Neuronal stem cell (in vitro differentiated cells): Measurements from ENCODE around the gene COL6A2.

Experiments
- DNase-seq: peaks from one replicate; pipeline ENCODE4 v3.0.0-alpha.2; 2013; ENCODE audit warnings: low spot score
- H2AFZ ChIP-seq: one replicate; pipeline ENCODE4 v1.6.1; 2013; ENCODE audit warnings: mild to moderate bottlenecking, low read length, inconsistent platforms
- H2AK5ac ChIP-seq: 2 replicates; pipeline ENCODE4 v1.6.1; 2013; ENCODE audit warnings: low read depth, mild to moderate bottlenecking, inconsistent platforms, low read length, moderate library complexity, mixed read lengths
- H2BK120ac ChIP-seq: 2 replicates; pipeline ENCODE4 v1.6.1; 2013; ENCODE audit warnings: low read depth, mild to moderate bottlenecking, inconsistent platforms, low read length, moderate library complexity, mixed read lengths
- H2BK12ac ChIP-seq: one replicate; pipeline ENCODE4 v1.6.1; 2013; ENCODE audit warnings: low read length, inconsistent platforms
- H2BK15ac ChIP-seq: 2 replicates; pipeline ENCODE4 v1.6.1; 2013; ENCODE audit warnings: mild to moderate bottlenecking, low read length, inconsistent platforms, mixed read lengths
- H2BK5ac ChIP-seq: one replicate; pipeline ENCODE4 v1.6.1; 2013; ENCODE audit warnings: inconsistent platforms, mild to moderate bottlenecking, low read length, moderate library complexity
- H3K14ac ChIP-seq: one replicate; pipeline ENCODE4 v1.6.1; 2013; ENCODE audit warnings: low read length, inconsistent platforms
- H3K18ac ChIP-seq: 2 replicates; pipeline ENCODE4 v1.6.1; 2013; ENCODE audit warnings: low read length, inconsistent platforms
- H3K23ac ChIP-seq: 2 replicates; pipeline ENCODE4 v1.6.1; 2013; ENCODE audit warnings: low read depth, mild to moderate bottlenecking, mixed read lengths, low read length, inconsistent platforms; ENCODE audit not compliant: poor library complexity
- H3K27ac ChIP-seq: replicated peaks from 3 replicates; pipeline ENCODE4 v1.5.1; 2013; ENCODE audit warnings: low read length, inconsistent platforms
- H3K27me3 ChIP-seq, 3 experiments: 2 replicates each; pipeline ENCODE4 v1.6.1; 2013; ENCODE audit warnings: low read length in 3 of 3, mild to moderate bottlenecking in 2 of 3, inconsistent platforms in 1 of 3, low read depth in 1 of 3, mixed read lengths in 1 of 3, moderate library complexity in 1 of 3; ENCODE audit not compliant: control insufficient read depth in 3 of 3, insufficient read depth in 3 of 3
- H3K36me3 ChIP-seq, 2 donors: replicated peaks in 1 of 2; 2 replicates each; pipeline ENCODE4 v1.6.1; 2013; ENCODE audit warnings: low read length in 2 of 2; ENCODE audit not compliant: control insufficient read depth in 2 of 2, insufficient read depth in 2 of 2
- H3K4ac ChIP-seq: 2 replicates; pipeline ENCODE4 v1.6.1; 2013; ENCODE audit warnings: inconsistent platforms, mild to moderate bottlenecking, low read length, moderate library complexity
- H3K4me1 ChIP-seq, 2 donors: 1 replicate in 1 of 2; 2 replicates in 1 of 2; pipeline ENCODE4 v1.6.1; 2013; ENCODE audit warnings: low read length in 2 of 2, low read depth in 1 of 2; ENCODE audit not compliant: control insufficient read depth in 2 of 2, insufficient read depth in 1 of 2
- H3K4me2 ChIP-seq: one replicate; pipeline ENCODE4 v1.6.1; 2013; ENCODE audit warnings: mild to moderate bottlenecking, low read length, inconsistent platforms; ENCODE audit not compliant: insufficient read depth, poor library complexity, severe bottlenecking
- H3K4me3 ChIP-seq, 2 donors: 2 replicates each; pipeline ENCODE4 v1.5.1; 2013; ENCODE audit warnings: low read length in 2 of 2, mild to moderate bottlenecking in 2 of 2, inconsistent platforms in 1 of 2, moderate library complexity in 1 of 2
- H3K79me1 ChIP-seq: one replicate; pipeline ENCODE4 v1.6.1; 2013; ENCODE audit warnings: low read depth, mild to moderate bottlenecking, inconsistent platforms, low read length, moderate library complexity
- H3K9ac ChIP-seq: one replicate; pipeline ENCODE4 v1.6.1; 2013; ENCODE audit warnings: mild to moderate bottlenecking, low read depth, low read length, inconsistent platforms; ENCODE audit not compliant: poor library complexity
- H3K9me3 ChIP-seq, 2 donors: replicated peaks in 1 of 2; 2 replicates each; pipeline versions ENCODE3 to v1.6.1; 2013; ENCODE audit warnings: low read length in 2 of 2, mild to moderate bottlenecking in 2 of 2, inconsistent platforms in 1 of 2, low read depth in 1 of 2, mixed read lengths in 1 of 2, moderate library complexity in 1 of 2; ENCODE audit not compliant: control insufficient read depth in 2 of 2, insufficient read depth in 1 of 2
- H4K8ac ChIP-seq: one replicate; pipeline ENCODE4 v1.6.1; 2013; ENCODE audit warnings: low read depth, mild to moderate bottlenecking, inconsistent platforms, low read length, moderate library complexity
- H4K91ac ChIP-seq: one replicate; pipeline ENCODE4 v1.6.1; 2013; ENCODE audit warnings: low read length, low read depth, mild to moderate bottlenecking, inconsistent platforms; ENCODE audit not compliant: poor library complexity
- WGBS, 2 donors: extraction: QIAGEN DNeasy Blood & Tissue Kit; methylation state at CpG; one replicate each; pipeline ENCODE4 v1.1.7; 2013; ENCODE audit warnings: missing lambda C conversion rate in 2 of 2, mixed read lengths in 1 of 2; ENCODE audit not compliant: insufficient read length in 2 of 2, insufficient replicate concordance in 1 of 2; ENCODE audit errors: extremely low coverage in 2 of 2; 5-methylcytosine and 5-hydroxymethylcytosine counted together

The COL6A2 gene

DNA sequence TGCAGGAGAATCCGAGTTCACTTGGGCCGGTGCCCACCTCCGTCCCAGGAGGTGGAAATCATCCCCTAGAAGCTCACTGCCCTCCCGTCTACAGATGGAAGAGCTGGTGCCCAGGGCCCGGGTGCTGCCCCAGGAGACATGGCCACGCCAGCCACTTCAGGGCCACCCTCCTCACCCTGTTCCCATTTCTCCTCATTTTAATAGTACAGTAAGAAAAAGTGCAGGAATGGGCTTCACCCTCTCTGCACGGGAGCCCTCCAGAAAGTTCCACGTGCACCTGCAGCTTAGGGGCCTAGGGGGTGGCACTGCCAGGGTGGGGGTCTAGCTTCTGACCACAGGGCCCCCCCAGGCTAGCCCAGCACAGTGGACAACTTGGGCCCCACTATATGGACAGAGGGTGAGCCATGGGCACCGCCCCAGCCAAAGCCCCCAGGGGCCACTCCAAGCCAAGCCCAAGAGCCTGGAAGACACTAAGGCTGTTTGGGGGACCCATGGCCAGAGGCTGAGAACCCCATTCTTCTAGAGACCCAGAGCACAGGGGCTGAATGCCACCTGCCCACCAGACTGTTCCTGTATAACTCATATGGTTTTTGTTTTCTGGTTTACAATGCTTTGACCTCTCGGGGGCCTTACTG is 60.9 kb downstream of the COL6A2 start:
- no peaks in the 10 kb centered on the region for H3K27me3 ChIP-seq
- H3K14ac ChIP-seq, result no peak overlapping the region
- H3K4ac ChIP-seq, result no peak overlapping the region
- no peak overlapping the region for H3K23ac ChIP-seq
- no peak overlapping the region for H3K9ac ChIP-seq
- no CpG with 5 or more reads among the region's 10 CpGs for WGBS, 2 donors
- H3K18ac ChIP-seq, result no peak overlapping the region
- H4K8ac ChIP-seq, result no peak overlapping the region
- H2AFZ ChIP-seq, result no peak overlapping the region
- H3K27ac ChIP-seq, result no peak overlapping the region
- no peak overlapping the region for H2BK15ac ChIP-seq
- peaks cover 3 to 7% of the 10 kb centered on the region in 2 donors for H3K9me3 ChIP-seq
- peaks cover 0 to 4% of the 10 kb centered on the region in 2 donors for H3K36me3 ChIP-seq
- H3K79me1 ChIP-seq, result peaks cover 6% of the 10 kb centered on the region
- H2BK120ac ChIP-seq, result no peak overlapping the region
- peaks cover 9 to 11% of the 10 kb centered on the region in 2 donors for H3K4me1 ChIP-seq
- H2BK12ac ChIP-seq, result no peak overlapping the region
- no peak overlapping the region for H2BK5ac ChIP-seq
- H4K91ac ChIP-seq, result no peak overlapping the region
- H2AK5ac ChIP-seq, result no peak overlapping the region
- no peak overlapping the region for H3K4me2 ChIP-seq
- no peak for DNase-seq
- H3K4me3 ChIP-seq, result no peak overlapping the region

DNA sequence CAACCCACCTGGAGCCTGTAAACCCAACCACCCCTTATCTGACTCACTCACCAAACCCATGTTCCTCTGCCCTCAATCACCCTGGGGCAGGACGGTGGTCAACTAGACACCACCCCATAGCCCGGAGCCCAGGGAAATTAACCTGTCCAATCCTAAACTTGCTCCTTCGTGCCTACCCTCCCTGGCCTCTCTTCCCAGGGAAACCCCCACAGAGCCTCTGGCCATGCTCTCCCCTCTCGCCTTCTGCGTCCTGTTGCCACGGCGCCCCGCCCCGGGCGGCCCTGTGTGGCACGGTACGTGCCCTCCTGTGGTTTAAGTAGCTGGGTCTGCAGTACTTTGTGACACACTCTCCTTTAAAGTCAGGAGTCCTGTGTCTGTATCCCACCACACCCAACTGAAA is 61.5 kb downstream of the COL6A2 start:
- no peak overlapping the region for H3K14ac ChIP-seq
- H3K4me2 ChIP-seq, result no peak overlapping the region
- H4K8ac ChIP-seq, result no peak overlapping the region
- no peak overlapping the region for H2BK5ac ChIP-seq
- peaks cover 4% of the 10 kb centered on the region for H3K79me1 ChIP-seq
- no peak overlapping the region for H3K4me3 ChIP-seq
- DNase-seq, result no peak
- no peak overlapping the region for H3K27ac ChIP-seq
- H2BK15ac ChIP-seq, result no peak overlapping the region
- H3K36me3 ChIP-seq, result peaks cover 0 to 4% of the 10 kb centered on the region in 2 donors
- no peak overlapping the region for H2BK120ac ChIP-seq
- H3K18ac ChIP-seq, result peak overlapping the region; percentile 76
- H3K4me1 ChIP-seq, result peaks cover 9 to 11% of the 10 kb centered on the region in 2 donors
- H3K4ac ChIP-seq, result no peak overlapping the region
- H2AK5ac ChIP-seq, result no peak overlapping the region
- no peak overlapping the region for H2AFZ ChIP-seq
- H2BK12ac ChIP-seq, result no peak overlapping the region
- H3K9me3 ChIP-seq, result peaks cover 3 to 7% of the 10 kb centered on the region in 2 donors
- no peaks in the 10 kb centered on the region for H3K27me3 ChIP-seq
- no peak overlapping the region for H3K9ac ChIP-seq
- WGBS, 2 donors, result no CpG with 5 or more reads among the region's 12 CpGs
- H4K91ac ChIP-seq, result no peak overlapping the region
- no peak overlapping the region for H3K23ac ChIP-seq

DNA sequence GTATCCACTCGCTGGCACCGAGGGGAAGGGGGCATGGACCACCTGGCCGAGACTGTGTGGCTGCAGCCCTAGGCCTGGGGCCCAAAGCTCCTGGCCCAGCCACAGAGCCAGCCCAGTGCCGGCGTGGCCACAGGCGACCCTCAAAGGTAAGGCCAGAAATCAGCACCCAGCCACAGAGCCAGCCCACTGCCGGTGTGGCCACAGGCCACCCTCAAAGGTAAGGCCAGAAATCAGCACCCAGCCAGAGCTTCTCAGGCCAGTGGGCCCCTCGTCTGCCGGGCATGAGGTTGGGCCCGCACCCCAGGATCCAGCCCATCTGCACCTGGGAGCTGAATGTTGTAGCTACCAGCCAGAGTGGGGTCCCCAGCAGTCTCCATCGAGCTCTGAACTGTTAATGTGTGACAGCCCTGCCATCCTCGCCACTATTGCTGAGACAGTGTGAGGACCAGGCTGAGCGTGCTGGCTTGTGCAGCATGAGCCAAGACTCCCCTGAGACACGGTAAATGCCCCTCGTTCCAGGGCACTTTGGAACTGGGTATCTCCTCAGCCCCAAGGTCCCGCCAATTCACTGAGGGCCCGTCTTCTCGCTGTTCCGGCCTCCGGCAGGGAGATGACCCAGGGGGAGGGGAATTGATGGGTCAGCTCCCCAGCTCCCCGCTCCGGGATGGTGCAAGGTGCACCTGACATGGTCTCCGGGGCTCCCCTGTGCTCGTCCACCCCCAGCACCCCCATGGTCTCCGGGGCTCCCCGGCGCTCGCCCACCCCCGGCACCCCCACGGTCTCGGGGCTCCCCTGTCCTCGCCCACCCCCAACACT is 62.1 kb downstream of the COL6A2 start:
- Histone ChIP-seq H3K9me3 (peaks cover 3 to 7% of the 10 kb centered on the region in 2 donors), H2BK12ac (no peak overlapping the region), H3K14ac (peak overlapping the region; percentile 21), H4K8ac (peak overlapping the region; percentile 17), H3K27me3 (no peaks in the 10 kb centered on the region), H3K27ac (no peak overlapping the region), H3K79me1 (peaks cover 4% of the 10 kb centered on the region), H3K4me1 (peaks cover 9 to 11% of the 10 kb centered on the region in 2 donors), H3K36me3 (peaks cover 0 to 4% of the 10 kb centered on the region in 2 donors), H3K4ac (no peak overlapping the region), H2BK120ac (no peak overlapping the region), H4K91ac (no peak overlapping the region), H2BK15ac (no peak overlapping the region), H2AFZ (no peak overlapping the region), H3K9ac (no peak overlapping the region), H3K18ac (no peak overlapping the region), H3K23ac (no peak overlapping the region), H3K4me3 (no peak overlapping the region), H2AK5ac (peak overlapping the region; percentile 46), H3K4me2 (no peak overlapping the region), H2BK5ac (no peak overlapping the region)
- DNase-seq, result no peak
- no CpG with 5 or more reads among the region's 32 CpGs for WGBS, 2 donors

DNA sequence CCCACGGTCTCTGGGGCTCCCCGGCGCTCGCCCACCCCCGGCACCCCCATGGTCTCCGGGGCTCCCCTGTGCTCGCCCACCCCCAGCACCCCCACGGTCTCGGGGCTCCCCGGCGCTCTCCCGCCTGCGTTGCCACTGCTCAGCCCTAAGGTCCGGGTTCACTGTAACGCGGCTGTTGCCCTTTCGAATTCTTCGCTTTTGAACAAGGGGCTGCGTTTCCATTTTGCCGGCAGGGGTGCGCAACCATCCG is 62.7 kb downstream of the COL6A2 start:
- H2AK5ac ChIP-seq, result no peak overlapping the region
- H3K9me3 ChIP-seq, result peaks cover 3 to 7% of the 10 kb centered on the region in 2 donors
- H3K9ac ChIP-seq, result no peak overlapping the region
- H2BK120ac ChIP-seq, result no peak overlapping the region
- H4K91ac ChIP-seq, result no peak overlapping the region
- no peaks in the 10 kb centered on the region for H3K27me3 ChIP-seq
- no peak overlapping the region for H2BK5ac ChIP-seq
- H3K18ac ChIP-seq, result no peak overlapping the region
- H3K23ac ChIP-seq, result no peak overlapping the region
- no peak overlapping the region for H2AFZ ChIP-seq
- no peak for DNase-seq
- H3K27ac ChIP-seq, result no peak overlapping the region
- peaks cover 0 to 4% of the 10 kb centered on the region in 2 donors for H3K36me3 ChIP-seq
- H3K14ac ChIP-seq, result no peak overlapping the region
- no peak overlapping the region for H3K4ac ChIP-seq
- H2BK15ac ChIP-seq, result no peak overlapping the region
- no peak overlapping the region for H2BK12ac ChIP-seq
- H3K4me2 ChIP-seq, result no peak overlapping the region
- H3K4me3 ChIP-seq, result no peak overlapping the region
- WGBS, 2 donors, result no CpG with 5 or more reads among the region's 22 CpGs
- peaks cover 7 to 8% of the 10 kb centered on the region in 2 donors for H3K4me1 ChIP-seq
- H4K8ac ChIP-seq, result no peak overlapping the region
- H3K79me1 ChIP-seq, result peaks cover 4% of the 10 kb centered on the region
